ENCODE results near the gene HMX2. TPM values are rescaled to one million over a fixed set of nuclear protein-coding genes. Genes with fewer than 3 reads are reported as not detected.

HMX2 gene
- total RNA-seq, result not detected in 2 replicates

GRCh38 chr10:123147635-123148413, at the start of gene HMX2:
TSS of gene HMX2 (plus strand) at chr10:123148136. CDS start at chr10:123148379, 243 bp downstream.

GRCh38 chr10:123135415-123136141, 12.4 kb upstream of the HMX2 start, which contains the start of gene HMX3:
TSS of gene HMX3 (plus strand) at chr10:123135970. CDS start at chr10:123136051, 81 bp downstream.

GRCh38 chr10:123154092-123154710, 6.3 kb downstream of the HMX2 start, which contains the start of gene BUB3:
TSS of gene BUB3 (plus strand) at chr10:123154402. CDS start at chr10:123154918, 516 bp downstream.

Other genes starting within 250 kb of the HMX2 start
- gene FAM24A, start 237.5 kb upstream of the HMX2 start, total RNA-seq, result not detected in 2 replicates
- 4.8 and 6.1 TPM in 2 replicates for gene C10orf88, start 193.9 kb upstream of the HMX2 start, total RNA-seq
- gene PSTK, start 167.7 kb upstream of the HMX2 start, total RNA-seq, result 3.3 and 4.4 TPM in 2 replicates
- gene IKZF5, start 139.3 kb upstream of the HMX2 start, total RNA-seq, result 4.0 and 4.3 TPM in 2 replicates
- gene ACADSB, start 139.1 kb upstream of the HMX2 start, total RNA-seq, result 4.0 and 5.3 TPM in 2 replicates
- gene HMX3, start 12.2 kb upstream of the HMX2 start, total RNA-seq, result not detected in 2 replicates
- 175 and 208 TPM in 2 replicates for gene BUB3, start 6.3 kb downstream of the HMX2 start, total RNA-seq